Activated CD4-positive, alpha-beta T cell treated with anti-CD3 and anti-CD28 coated beads, Interleukin-10, Interleukin-2, amounts not matched to agents 100 ng/mL and 50 ng/mL, durations not matched to agents 16 hours and 8 hours (primary cell): ENCODE data around the gene SH2D3A.

Source experiments
- DNase-seq: peaks from one replicate; pipeline ENCODE4 v3.0.0-alpha.2; 2020

The SH2D3A gene

DNA sequence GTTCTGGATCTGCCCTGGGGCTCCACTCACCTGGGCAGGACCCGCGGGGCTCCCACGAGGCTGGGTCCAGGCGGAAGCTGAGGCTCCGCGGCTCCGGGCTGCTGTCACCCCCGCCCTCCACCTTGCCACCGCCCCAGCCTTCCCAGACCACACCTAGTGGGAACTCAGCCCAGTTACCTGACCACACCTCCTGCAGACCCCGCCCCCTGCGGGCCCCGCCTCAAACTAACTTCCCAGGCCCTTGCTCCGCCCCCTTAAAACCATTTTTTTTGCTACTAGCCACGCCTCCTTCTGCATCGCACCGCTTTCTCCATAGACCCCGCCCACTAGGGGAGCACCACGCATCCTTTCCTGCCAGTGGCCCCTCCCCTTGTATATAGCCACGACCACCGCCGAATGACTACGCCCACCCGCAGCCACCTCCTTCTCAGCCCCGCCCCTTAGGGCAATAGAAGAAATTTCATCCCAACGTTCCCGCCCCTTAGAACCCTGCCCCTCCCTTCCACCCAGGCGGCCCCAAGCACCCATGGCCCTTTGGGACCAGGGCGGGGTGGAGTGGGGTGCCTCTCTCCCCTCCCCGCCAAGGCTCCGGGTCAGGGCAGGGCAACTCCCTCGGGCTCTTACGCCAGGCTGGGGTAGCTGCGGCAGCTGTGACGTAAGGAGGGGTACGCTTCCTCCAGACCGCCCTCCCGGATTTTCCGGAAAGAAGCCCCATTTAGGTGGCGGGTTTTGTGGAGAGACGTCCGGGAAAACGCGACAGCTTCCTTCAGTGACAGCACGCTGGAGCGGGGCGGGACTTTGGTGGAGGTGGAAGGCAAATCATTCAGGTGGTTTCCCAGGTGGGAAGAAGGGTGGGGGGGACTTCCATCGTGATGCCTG, at the start of gene SH2D3A:
Gene SH2D3A, minus strand, starts transcription at position 79 of the 879 bp plus-strand sequence. CDS start 3,687 bp downstream, outside the sequence.
- peak; percentile 97 for DNase-seq

DNA sequence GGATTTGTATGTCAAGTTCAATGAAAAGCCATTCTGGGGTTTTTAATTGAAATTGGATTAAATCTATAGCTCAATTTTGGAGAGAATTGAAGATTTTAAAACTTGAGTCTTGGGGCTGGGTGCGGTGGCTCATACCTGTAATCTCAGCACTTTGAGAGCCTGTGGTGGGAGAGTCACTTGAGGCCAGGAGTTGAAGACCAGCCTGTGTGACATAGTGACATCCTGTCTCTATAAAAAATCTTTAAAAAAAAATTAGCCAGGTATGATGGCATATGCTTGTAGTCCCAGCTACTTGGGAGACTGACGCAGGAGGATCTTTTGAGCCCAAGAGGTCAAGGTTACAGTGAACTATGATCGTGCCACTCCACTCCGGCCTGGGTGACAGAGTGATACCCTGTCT, 46.4 kb upstream of the SH2D3A start:
- peak; percentile 33 for DNase-seq

DNA sequence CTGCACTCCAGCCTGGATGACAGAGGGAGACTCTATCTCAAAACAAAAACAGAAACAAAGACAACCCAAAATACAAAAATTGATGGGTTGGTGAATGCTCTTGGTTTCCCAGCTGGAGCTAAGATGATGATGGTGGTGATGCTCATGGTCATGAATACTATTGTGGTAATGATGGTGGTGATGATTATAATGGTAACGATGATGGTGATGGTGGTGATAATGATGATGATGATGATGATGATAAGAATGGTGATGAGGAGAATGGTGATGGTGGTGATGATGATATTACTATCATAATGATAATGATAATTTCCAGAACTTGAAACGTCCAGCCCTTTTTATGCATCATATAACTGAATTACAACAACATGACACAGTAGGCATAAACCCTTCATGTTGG, 45.4 kb upstream of the SH2D3A start:
- DNase-seq: peak; percentile 22

DNA sequence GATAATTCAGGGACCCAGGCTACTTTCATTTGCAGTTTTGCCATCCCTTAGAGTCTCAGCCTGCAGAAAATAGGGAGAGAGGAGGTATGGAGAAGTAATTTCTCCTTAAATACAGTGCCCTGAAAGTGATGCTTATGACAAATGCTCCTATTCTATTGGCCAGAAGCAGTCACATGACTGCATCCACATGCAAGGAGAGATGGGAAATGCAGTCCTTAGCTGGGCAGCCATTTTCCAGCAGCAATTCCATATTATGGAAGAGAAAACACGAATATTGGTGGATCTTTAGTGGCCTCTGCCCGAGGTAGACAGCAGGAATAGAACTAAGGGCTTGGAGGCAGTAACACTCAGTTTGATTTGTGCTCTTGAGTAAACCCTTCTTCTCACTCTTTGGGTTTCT, 44.7 kb upstream of the SH2D3A start:
- peak; percentile 48 for DNase-seq

DNA sequence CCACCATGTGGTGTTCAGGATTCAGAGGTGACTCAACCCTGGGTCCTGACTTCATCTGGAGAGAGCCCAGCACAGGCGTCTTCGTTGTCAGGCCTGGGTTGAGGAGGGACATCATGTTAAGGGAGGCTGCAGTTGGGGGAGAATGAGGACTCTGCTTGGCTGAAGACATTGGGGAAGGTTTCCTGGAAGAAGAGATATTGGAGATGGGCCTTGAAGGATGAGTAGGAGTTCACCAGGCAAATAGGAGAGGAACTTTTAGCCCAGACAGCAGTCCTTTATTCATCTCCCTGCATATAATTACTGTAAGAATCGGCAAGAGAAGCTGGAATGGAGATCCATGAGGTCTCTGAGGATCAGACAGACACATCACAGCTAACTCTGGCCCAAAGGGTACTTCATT, 44.1 kb upstream of the SH2D3A start:
- DNase-seq: no peak

DNA sequence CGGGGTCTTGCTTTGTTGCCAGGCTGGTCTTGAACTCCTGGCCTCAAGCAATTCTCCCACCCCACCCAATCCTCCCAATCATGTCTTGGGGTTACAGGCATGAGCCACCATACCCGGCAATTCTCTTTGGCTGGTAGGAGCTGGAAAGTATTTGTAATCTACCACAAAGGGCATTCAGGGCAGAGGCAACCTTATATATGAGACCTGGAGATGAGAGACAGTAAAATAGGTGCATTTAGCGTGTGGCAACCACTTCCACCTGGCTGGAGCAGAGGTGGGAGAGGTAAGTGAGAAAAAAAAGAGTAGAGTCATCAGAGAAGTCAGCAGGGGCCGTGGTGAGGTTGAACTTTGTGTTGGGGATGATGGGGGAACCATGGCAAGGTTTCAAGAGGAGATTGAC, 42.0 kb upstream of the SH2D3A start:
- no peak for DNase-seq

DNA sequence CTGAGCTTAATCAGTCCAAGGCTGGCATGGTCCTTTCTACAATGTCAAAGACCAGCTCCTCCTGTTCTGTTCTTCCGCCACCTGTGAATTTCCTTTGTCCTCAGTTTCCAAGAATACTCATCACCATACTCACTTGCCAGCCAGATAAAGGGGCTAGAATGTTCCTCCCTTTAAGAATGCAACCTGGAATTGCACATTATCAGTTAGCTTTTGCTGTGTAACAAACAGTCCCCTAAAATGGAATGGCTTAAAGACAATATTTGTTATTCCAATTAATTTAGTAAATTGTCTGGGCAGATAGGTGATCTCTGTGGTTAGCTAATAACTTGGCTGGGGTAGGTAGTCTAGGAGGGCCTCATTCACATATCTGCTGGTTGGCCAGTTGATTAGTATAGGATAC, 41.3 kb upstream of the SH2D3A start:
- DNase-seq: no peak

DNA sequence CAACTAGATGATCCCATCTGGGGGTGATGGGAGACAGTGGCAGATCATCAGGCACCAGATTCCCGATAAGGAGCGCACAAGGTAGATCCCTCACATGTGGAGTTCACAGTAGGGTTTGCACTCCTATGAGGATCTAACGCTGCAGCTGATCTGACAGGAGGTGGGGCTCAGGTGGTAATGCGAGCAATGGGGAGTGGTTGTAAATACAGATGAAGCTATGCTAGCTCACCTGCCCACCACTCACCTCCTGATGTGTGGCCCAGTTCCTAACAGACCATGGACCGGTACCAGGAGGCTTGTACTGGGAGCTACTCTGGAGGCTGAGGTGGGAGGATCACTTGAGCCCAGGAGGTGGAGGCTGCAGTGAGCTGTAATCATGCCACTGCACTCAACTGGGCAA, 40.1 kb upstream of the SH2D3A start:
- no peak for DNase-seq

DNA sequence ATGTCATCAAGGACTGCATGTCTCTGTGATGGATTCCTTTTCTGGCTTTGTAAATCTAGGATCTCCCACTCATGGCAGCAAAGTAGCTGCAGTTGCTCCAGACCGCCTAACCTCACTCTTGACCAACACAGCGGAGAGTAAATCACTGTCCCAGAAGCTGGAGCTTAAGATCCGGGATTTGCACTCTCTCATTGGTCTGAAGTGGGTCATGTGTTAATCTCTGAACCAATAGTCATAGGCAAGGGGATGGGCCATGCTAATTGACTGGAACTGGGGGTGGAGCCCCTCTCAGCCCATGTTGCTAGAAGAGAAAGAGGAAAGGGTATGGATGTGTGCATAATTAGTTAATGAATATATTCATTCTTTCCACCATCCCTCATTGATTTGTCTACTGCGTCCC, 39.3 kb upstream of the SH2D3A start:
- no peak for DNase-seq

DNA sequence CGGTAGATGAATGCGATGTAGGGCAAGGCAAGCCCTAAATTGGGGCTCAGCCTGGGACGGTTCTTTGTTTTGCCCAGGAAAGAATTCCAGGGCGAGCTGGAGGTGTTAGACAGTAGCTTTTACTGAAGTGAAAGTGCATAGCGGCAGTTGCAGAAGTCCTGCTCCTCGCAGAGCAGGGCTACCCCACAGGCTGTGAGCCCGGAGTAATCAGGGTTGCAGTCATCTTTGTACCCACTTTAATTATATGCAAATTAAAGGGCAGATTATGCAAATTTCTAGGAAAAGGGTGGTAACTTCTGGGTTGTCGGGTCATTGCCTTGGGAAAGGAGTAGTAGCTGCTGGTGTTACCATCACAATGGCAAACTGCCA, 35.8 kb upstream of the SH2D3A start:
- peak; percentile 15 for DNase-seq

DNA sequence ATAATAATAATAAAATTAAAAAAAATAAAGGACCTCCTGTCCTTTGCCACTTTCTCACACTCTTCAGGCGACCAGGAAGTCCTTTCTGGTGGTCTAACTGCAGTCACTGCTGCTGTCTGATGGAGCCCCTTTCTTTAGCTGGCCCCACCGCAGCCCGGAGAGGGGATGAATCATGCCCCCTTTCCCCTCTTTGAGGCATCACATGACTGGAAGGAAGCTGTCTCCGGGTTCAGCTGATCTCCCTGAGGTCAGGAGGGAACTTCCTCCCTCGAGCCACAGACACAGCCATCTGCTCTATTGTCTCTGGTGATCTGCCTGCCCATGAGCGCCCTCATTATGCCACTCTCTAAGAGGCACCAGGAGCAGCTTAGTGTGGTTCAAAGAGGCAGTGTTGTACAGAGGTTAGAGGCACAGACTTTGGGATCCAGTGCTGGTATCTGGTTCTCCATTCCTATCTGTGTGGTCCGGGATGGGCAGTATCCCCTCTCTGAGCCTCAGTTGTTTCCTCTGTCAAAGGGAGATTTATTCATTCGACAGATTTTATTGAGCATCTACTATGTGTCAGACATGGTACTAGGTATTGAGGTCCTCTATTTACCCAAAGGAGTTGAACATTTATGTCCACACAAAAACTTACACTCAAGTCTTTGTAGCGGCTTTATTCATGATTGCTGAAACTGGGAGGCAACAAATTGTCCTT, 35.3 kb upstream of the SH2D3A start:
- DNase-seq: peak; percentile 90

DNA sequence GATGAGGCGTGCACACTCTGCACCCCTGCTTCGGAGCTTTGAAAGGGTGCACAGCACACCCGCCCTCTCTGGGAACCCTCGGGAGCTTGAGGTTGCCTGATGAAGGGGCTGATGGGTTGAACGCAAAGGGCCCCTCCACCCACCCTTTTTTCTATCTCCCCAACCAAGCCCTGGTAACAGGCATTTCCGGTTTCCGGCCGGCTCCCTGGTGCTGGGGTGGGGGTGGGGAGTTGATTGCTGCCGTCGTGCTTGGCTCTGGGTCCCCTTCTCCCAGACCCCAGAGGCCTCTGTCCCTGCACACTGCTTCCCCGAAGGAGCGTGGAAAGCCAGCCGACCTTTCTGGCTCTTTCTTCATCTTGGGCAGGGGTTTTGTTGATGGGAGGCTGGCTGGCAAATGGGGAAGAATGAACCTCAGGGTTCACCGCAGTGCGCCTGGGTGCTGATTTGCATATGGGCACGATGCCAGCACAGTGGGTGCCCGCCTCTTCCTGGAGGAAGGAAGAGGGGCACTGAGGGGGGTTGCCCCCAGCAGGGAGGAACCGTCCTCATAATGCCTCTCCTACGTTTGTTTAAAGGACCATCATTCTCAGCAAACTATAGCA, 34.4 kb upstream of the SH2D3A start:
- DNase-seq: peak; percentile 92

DNA sequence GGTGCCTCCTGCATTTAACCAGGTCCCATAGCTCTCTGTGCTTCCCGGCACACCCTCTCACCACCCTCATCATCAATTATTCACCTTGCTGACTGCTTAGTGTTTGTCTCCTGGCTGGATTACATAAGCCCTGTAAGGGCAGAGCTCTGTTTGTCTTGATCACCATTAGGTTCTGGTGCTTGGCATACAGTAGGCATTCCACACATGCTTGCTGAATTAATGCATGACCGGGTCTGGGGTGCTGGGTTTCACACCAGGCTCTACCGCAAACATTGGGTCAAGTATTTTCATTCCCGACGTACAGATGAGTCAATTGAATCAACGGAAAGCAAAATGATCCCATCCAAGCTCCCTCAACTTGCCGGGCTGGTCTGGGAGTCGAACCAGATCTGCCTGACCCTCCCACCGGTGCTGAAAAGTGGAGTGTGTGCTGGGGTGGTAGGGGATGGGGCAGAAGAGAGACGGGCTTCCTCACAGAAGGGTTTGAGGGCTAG, 33.8 kb upstream of the SH2D3A start:
- no peak for DNase-seq

DNA sequence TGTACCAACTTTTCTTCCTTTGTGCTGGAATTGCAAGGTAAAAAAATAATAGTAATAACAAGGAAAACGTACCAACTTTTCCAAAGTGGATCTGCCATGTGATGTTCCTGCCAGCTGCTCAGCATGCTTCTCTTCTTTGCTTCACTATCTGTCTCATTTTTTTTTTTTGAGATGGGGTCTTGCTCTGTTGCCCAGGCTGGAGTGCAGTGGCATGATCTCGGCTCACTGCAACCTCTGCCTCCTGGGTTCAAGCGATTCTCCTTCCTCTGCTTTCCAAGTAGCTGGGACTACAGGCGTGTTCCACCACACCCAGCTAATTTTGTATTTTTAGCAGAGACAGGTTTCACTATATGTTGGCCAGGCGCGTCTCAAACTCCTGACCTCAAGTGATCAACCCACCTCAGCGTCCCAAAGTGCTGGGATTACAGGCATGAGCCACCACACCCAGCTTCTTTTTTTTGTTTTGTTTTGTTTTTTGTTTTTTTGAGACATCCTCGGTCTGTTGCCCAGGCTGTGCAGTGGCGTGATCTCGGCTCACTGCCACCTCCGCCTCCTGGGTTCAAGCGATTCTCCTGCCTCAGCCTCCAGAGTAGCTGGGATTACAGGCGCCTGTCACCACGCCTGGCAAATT, 33.0 kb upstream of the SH2D3A start:
- DNase-seq: peak; percentile 59

DNA sequence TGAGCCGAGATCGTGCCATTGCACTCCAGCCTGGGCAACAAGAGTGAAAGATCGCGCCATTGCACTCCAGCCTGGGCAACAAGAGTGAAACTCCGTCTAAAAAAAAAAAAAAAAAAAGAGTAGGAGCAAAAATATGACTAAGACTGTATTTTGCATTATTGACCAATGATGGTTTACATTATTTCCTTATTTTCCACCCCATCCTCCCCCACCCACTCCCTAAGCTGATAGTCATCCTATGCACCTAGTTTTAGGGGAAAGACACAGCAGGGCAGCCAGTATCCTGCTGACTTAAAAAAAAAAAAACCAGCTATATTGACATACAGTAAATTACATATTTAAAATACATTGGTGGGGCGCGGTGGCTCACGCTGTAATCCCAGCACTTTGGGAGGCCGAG, 30.4 kb upstream of the SH2D3A start:
- no peak for DNase-seq

DNA sequence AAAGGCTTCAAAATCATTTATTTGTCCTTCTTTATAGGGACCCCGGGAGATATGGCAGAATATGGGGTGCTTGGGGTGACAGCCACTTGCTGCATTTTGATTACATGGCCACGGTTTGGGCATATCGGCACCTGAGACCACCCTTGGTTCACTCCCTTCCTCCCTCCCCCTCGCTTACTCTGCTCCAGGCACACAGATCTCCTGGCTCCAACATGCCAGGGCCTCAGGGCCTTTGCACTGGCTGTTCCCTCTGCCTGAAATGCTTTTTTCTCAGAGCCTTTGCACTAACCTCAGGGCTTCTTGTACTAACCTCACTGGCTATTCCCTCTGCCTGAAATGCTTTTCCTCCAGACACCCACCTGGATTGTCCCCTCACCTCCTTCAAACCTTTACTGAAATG, 29.0 kb upstream of the SH2D3A start:
- no peak for DNase-seq

DNA sequence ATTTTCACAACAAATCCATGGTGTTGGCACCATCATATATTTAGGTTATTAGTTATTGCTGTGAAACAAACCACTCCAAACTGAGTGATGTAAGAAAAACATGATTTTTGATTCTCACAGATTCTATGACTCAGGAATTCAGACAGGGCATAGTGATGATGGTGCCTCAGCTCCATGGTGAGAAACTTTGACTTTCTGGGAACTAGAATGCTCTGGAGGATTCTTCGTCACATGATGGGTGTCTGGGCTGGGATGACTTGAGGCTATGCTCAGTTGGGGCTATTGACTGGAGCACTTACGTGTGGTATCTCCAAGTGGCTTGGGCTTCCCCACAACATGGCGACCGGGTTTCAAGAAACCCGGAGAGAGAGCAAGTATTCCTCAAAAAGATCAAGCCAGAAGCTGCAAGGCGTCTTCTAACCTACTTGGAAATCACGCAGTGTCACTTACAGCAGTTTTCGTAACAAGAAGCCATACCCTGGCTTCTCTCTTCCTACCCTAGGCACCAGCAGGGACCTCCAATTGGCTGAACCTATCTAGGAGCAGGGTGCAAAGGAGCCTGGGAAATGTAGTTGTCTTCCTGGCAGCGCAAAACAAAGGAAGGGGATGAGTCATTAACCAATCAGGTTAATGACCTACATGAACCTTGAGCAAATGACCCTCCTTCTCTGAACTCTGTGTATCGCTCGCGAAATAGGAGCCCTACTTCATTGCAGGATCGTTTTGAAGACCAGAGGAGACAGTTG, 27.6 kb upstream of the SH2D3A start:
- DNase-seq: peak; percentile 17

DNA sequence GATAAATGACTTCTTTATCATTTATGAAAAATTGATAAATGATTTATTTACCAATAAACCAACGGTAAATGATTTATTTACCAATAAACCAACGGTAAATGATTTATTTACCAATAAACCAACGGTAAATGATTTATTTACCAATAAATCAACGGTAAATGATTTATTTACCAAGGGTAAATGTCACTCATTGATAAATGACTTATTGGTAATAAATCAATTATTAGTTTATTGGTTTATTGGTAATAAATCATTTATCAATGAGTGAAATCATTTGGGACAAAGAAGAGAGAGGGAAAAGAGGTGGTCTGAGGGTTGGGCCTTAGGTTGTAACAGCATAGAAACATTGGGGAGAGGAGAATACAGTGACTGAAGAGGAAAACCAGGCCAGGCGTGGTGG, 26.7 kb upstream of the SH2D3A start:
- DNase-seq: no peak

DNA sequence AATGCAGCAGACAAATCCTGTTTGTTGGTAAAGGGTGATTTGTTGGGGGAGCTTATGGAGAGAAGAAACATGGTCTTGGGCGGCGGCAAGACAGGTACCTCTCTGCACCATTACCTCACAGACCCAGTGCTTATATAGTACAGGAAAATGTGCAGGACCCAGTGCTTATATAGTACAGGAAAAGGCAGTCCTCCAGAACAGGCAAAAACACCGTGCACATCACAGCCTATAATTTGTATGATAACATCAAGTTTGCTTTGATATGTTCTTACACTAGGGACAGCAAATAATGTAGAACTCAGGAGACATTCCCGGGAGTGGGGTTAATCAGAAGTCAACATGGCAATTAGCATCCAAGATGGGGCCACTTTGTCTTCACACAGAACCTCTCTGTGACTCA, 26.2 kb upstream of the SH2D3A start:
- DNase-seq: no peak

DNA sequence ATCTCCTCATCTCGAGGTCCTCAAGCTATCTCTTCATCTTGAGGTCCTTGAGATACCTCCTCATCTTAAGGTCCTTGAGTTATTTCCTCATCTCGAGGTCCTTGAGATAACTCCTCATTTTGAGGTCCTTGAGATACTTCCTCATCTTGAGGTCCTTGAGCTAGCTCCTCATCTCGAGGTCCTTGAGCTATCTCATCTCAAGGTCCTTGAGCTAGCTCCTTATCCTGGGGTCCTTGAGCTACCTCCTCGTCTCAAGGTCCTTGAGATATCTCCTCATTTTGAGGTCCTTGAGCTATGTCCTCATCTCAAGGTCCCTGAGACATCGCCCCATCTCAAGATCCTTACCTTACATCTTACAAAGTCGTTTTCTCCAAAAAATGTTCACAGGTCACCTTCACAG, 24.0 kb upstream of the SH2D3A start:
- DNase-seq: no peak

DNA sequence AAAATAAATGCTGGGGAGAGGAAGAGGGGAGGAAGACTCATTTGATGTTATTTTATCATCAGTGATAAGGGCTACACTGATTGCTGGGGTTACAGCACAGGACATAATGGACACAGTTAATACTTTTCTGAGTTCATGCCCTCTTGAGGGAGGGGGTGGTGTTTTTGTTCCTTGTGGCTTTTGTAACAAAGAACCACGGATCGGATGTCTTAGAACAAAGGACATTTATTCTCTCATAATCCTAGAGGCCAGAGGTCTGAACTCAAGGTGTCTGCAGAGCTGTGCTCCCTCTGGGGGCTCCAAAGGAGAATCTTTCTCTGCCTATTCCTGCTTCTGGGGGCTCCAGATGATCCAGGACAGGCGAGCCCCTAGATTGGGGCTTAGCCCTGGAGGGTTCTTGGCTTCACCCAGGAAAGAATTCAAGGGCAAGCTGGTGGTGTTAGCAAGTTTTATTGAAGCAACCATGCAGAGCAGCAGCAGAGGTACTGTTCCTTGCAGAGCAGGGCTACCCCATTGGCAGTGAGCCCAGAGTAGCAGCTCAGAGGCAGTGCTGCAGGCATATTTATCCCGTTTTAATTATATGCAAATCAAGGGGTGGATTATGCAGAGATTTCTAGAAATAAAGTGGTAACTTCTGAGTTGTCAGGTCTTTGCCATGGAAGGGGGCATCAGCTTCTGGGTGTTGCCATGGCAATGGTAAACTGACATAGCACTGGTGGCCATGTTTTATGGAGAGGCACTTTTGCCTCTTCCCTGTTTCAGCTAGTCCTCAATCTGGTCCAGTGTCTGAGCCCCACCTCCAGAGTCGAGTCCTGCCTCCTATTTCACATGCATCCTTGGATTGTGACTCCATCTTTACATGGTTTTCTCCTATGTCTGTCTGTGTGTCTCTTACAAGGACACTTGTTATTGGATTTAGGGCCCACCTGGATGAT, 23.2 kb upstream of the SH2D3A start:
- no peak for DNase-seq
